ENCODE results near the gene CCDC9. TPM values are rescaled to one million over a fixed set of nuclear protein-coding genes. Genes with fewer than 3 reads are reported as not detected.
"Not testable (repeated sequence)": the region's sequence is repeated elsewhere in the genome, so short reads cannot be mapped to it uniquely, and the experiment has no call there.

The CCDC9 gene
- total RNA-seq, 4 donors from 2014 or later: 13.1 to 22.7 (median 18.5) TPM

GRCh38 chr19:47275791-47276461, 19.6 kb downstream of the CCDC9 start:
- TF ChIP-seq CTCF (IDR thresholded peaks at IDR 0.05 in 4 of 5, conservative IDR thresholded peaks at IDR 0.05 in 1 of 5): no peak
- no peak for TF ChIP-seq POLR2A (IDR thresholded peaks at IDR 0.05)
- in situ Hi-C loops (cut with MboI; ENCODE audit: low sequenced_read_pairs in 4 of 4): loop anchor here in 1 of 4 donors (25.0 kb wide), 1 partner anchor 461 kb away; the partner anchor contains the start of gene NOP53
- Histone ChIP-seq H3K27ac (peak overlapping the region; percentile 47 to 69 (median 64)), H3K36me3 (peaks cover 0 to 10% of the 10 kb centered on the region in 2 donors), H3K4me3 (peak overlapping the region in 3 of 4 donors; percentile 41 to 74 (median 58)), H3K27me3 (no peaks in the 10 kb centered on the region), H3K9me3 (no peaks in the 10 kb centered on the region), H3K4me1 (peaks cover 15 to 35% of the 10 kb centered on the region in 2 donors)
- DNase-seq: peak in 1 of 2 donors; percentile 45
- intact Hi-C loops (cut with DNase I; ENCODE audit: low total_unique reads): loop anchor here (10.0 kb wide), 2 partner anchors 239 to 419 kb away; partner anchors contain the start of gene NAPA
- no peak for ATAC-seq

GRCh38 chr19:47276513-47276912, 20.2 kb downstream of the CCDC9 start:
- H3K36me3 ChIP-seq, DNase-seq, H3K9me3 ChIP-seq, H3K4me3 ChIP-seq, H3K27me3 ChIP-seq, ATAC-seq: not testable (repeated sequence)
- intact Hi-C loops (cut with DNase I; ENCODE audit: low total_unique reads): loop anchor here (10.0 kb wide), 2 partner anchors 238 to 418 kb away; partner anchors contain the start of gene NAPA
- in situ Hi-C loops (cut with MboI; ENCODE audit: low sequenced_read_pairs in 4 of 4): loop anchor here in 1 of 4 donors (25.0 kb wide), 1 partner anchor 461 kb away; the partner anchor contains the start of gene NOP53
- Histone ChIP-seq H3K4me1 (peaks cover 15 to 35% of the 10 kb centered on the region in 2 donors), H3K27ac (peak overlapping the region; percentile 47 to 69 (median 64))

- in situ Hi-C loops (cut with MboI; ENCODE audit: low sequenced_read_pairs in 4 of 4): loop anchor here in 1 of 4 donors (25.0 kb wide), 1 partner anchor 457 kb away; the partner anchor contains the start of gene NOP53
- H3K4me1 ChIP-seq: peaks cover 13 to 19% of the 10 kb centered on the region in 2 donors
- H3K27me3 ChIP-seq: no peaks in the 10 kb centered on the region
- intact Hi-C loops (cut with DNase I; ENCODE audit: low total_unique reads): no loop called here
- no peaks in the 10 kb centered on the region for H3K36me3 ChIP-seq
- ATAC-seq (no peak), DNase-seq (no peak)
- no peak overlapping the region for H3K4me3 ChIP-seq
- no peak overlapping the region for H3K27ac ChIP-seq
- TF ChIP-seq CTCF (IDR thresholded peaks at IDR 0.05 in 4 of 5, conservative IDR thresholded peaks at IDR 0.05 in 1 of 5) (peak in 2 of 5 experiments; percentile 13 to 21), POLR2A (IDR thresholded peaks at IDR 0.05) (no peak)
- H3K9me3 ChIP-seq: no peaks in the 10 kb centered on the region
Measured at GRCh38 chr19:47280183-47280797, 24.0 kb downstream of the CCDC9 start.

- Histone ChIP-seq H3K36me3 (no peaks in the 10 kb centered on the region), H3K4me1 (no peaks in the 10 kb centered on the region), H3K27me3 (no peaks in the 10 kb centered on the region), H3K4me3 (no peak overlapping the region), H3K27ac (no peak overlapping the region), H3K9me3 (no peaks in the 10 kb centered on the region)
- ATAC-seq: no peak
- no peak for TF ChIP-seq CTCF (IDR thresholded peaks at IDR 0.05 in 4 of 5, conservative IDR thresholded peaks at IDR 0.05 in 1 of 5)
- TF ChIP-seq POLR2A (IDR thresholded peaks at IDR 0.05): no peak
- intact Hi-C loops (cut with DNase I; ENCODE audit: low total_unique reads) (no loop called here), in situ Hi-C loops (cut with MboI; ENCODE audit: low sequenced_read_pairs in 4 of 4) (loop anchor here in 1 of 4 donors (25.0 kb wide), 1 partner anchor 454 kb away; the partner anchor contains the start of gene NOP53)
- no peak for DNase-seq
Measured at GRCh38 chr19:47283405-47284059, 27.2 kb downstream of the CCDC9 start.
